HFF-Myc (cell line): ENCODE data around the gene FOXD4L1.
A peak's percentile ranks its signal among the peaks of the same experiment; 100 is the strongest.
"Not testable (repeated sequence)": the region's sequence is repeated elsewhere in the genome, so short reads cannot be mapped to it uniquely, and the experiment has no call there.

Experiments used
- DNase-seq: peaks from one replicate; pipeline ENCODE4 v3.0.0-alpha.2; 2011; ENCODE audit warnings: low read depth; ENCODE audit errors: extremely low read depth
- H3K4me3 ChIP-seq: replicated peaks from 2 replicates; pipeline ENCODE4 v1.5.1; 2011; ENCODE audit warnings: low read depth, mild to moderate bottlenecking, control low read depth, low read length

Gene FOXD4L1

DNA sequence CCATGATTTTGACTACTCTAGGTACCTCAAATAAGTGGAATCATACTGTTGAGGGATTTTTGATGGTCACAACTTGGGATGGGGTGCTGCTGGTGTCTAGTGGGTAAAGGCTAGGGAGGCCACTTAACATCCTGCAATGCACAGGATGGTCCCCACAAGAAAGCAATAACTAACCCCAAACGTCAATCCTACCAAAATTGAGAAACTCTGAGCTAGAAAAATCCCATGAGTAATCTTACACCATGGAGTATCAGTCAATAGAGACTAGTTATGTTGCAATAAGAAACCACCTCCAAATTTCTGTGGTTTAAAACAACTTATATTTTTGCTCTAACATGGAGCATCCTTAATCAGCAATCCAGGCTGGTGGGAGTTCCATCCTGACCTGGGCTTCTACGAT lies 18.6 kb downstream of the FOXD4L1 start:
- H3K4me3 ChIP-seq, DNase-seq: not testable (repeated sequence)

- not testable (repeated sequence) for DNase-seq, H3K4me3 ChIP-seq
Measured at GRCh38 chr2:113520837-113521236, 22.4 kb downstream of the FOXD4L1 start.

DNA sequence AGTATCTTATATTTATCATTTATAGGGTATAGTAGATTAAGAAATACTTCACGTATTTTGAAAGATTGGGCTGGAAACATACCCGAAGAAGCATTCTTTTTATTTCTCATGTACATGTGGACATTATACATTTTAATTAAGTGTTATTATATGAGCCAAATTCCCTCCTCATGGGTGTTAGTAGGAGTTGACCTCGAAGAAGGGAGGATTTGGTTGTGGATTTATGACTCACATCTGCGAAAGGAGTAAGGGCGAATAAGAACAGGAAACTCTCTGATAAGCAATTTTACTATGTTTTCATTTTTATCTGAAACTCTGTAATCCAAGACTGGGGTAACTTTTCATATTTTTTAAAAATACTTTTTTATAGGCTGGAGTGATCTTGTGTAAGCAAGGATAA lies 23.0 kb downstream of the FOXD4L1 start:
- not testable (repeated sequence) for H3K4me3 ChIP-seq, DNase-seq

GRCh38 chr2:113524986-113525385 lies 26.5 kb downstream of the FOXD4L1 start:
- not testable (repeated sequence) for H3K4me3 ChIP-seq, DNase-seq

DNA sequence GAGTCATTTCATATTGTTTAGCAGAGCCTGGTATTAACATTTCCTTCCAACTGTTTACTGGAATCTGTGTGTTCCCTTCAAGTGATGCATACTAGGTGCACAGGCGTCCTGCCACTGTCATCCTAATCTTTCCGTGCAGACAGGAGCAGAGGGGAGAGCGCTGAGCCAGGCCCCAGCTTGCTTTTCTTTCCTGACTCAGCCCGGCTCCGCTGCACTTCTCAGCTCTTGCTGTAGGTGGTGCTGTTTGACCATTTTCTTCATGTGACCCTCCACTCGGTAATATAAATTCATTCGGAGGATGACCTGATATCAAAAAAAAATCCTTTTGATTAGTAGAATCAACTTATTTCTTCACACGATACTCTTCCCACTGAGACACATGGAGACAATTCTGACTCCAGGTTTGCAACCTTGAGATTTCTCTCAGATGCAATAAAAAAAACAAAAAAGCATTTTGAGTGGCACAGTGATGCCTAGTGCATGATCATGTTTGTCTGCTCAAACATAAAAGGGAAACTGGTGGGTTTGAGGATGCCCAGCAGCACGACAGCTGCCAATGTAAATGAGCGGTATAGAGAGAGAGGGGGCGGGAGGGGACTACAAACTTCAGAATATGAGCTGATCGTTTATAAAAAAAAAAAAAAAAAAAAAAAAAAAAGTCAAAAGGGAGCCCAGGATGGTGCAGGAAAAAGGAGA lies 29.0 kb downstream of the FOXD4L1 start:
- not testable (repeated sequence) for H3K4me3 ChIP-seq, DNase-seq

DNA sequence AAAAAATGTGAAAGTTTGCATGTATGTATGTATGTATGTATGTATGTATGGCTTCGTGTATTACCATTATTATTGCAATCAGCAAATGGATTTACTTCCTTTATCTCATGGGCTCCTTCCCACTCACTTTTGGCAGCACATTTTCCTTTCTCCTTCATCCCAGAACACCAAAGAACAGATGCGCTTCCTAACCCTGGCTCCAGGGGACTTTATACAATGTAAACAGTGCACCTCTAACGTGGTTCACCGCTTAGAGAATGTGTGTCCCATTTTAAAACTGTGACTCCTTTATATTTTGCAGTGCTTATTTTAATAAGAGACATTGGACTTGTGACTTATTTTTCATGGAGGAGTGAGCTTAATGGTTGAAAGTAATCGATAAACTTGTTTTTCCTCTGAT lies 29.7 kb downstream of the FOXD4L1 start:
- H3K4me3 ChIP-seq = not testable (repeated sequence)

GRCh38 chr2:113528904-113529303 lies 30.4 kb downstream of the FOXD4L1 start:
- not testable (repeated sequence) for DNase-seq, H3K4me3 ChIP-seq

More for the DNA sequence above, 29.7 kb downstream of the FOXD4L1 start:
- not testable (repeated sequence) for DNase-seq

DNA sequence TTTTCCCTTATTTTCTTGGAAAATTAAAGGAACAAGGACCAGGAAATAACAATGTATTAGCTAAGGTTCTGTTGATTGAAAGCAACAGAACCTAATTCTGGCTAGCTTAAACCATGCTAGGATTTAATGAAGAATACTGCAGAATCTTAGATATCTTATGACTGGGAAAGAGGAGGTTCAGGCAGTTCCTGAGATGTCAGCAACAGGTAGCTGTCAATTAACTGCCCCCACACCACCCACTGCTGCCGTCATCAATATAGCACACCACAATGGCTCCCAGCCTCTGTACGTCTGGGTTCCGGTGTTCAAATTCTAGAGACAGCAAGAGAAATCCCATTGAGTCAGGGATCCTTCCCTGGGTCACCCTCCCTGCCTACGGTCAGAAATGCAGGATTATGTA lies 34.5 kb downstream of the FOXD4L1 start:
- not testable (repeated sequence) for DNase-seq

GRCh38 chr2:113536573-113536972 lies 38.1 kb downstream of the FOXD4L1 start:
- not testable (repeated sequence) for DNase-seq, H3K4me3 ChIP-seq

More for the DNA sequence above, 34.5 kb downstream of the FOXD4L1 start:
- not testable (repeated sequence) for H3K4me3 ChIP-seq

DNA sequence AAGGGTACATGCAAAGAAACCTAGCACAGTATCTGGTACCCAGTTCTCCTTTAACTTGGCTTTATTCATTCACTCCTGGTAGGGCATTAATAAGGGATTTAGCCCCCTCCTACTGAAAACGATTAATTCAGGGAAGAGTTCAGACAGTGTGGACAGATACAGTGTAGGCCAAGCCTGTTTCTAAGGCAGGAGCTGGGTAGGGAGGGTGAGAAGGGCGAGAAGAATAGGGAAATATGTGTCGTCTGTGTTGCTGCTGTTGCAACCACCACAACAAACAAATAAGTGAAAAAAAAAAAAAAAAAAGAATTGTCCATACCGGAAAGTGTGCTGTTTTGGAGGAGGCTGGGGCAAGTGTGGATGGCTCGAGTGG lies 42.4 kb downstream of the FOXD4L1 start:
- not testable (repeated sequence) for DNase-seq, H3K4me3 ChIP-seq

DNA sequence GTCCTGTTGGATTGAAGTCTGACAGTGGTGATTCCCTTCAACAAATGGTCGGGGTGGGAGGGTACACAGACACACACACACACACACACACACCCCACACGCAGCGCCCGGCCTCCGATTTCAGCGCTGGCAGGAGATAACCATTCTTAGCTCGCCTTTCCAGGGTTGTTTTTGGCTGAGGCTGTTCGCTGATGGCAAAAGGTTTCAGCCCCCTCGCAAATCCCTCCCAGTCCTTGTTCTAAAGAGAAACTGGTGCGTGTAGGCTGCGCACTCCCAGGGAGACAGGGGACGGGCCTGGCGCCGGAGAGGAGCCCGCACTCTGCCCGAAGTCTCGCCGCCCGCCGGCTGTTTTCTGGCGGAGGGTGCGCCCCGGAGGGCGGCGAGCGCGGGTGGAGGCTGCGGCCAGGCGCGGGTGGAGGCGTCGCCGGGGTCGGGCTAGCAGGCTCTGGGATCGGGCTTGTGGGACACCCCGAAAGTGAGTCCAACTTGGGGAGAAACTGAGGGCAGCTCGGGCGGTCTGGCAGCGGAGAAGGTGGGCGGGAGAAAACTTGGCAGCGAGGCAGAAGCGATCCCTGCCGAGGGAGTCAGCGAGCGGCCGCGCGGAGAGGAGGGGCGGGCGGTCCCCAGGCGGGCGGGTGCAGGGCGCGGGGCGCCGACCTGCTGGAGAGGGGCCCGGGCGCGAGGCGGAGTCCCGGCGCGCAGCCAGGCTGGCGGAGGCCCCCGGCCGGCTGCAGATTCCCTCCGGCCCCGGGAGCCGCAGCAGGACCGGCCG lies 42.9 kb downstream of the FOXD4L1 start:
- H3K4me3 ChIP-seq = peak overlapping the region; percentile 28
- DNase-seq = not testable (repeated sequence)

- H3K4me3 ChIP-seq, DNase-seq: not testable (repeated sequence)
Measured at GRCh38 chr2:113541976-113542485, 43.6 kb downstream of the FOXD4L1 start.

- not testable (repeated sequence) for H3K4me3 ChIP-seq, DNase-seq
Measured at GRCh38 chr2:113542529-113542928, 44.1 kb downstream of the FOXD4L1 start.
